GM19023 (cell line): ENCODE results near the gene TMEM108.

Experiments
- ATAC-seq: cut with Tn5 transposase; IDR thresholded peaks from one replicate; pipeline ENCODE4 v1.9.1; 2021; ENCODE audit warnings: mild to moderate bottlenecking, moderate library complexity; ENCODE audit not compliant: unreplicated experiment

Gene TMEM108

DNA sequence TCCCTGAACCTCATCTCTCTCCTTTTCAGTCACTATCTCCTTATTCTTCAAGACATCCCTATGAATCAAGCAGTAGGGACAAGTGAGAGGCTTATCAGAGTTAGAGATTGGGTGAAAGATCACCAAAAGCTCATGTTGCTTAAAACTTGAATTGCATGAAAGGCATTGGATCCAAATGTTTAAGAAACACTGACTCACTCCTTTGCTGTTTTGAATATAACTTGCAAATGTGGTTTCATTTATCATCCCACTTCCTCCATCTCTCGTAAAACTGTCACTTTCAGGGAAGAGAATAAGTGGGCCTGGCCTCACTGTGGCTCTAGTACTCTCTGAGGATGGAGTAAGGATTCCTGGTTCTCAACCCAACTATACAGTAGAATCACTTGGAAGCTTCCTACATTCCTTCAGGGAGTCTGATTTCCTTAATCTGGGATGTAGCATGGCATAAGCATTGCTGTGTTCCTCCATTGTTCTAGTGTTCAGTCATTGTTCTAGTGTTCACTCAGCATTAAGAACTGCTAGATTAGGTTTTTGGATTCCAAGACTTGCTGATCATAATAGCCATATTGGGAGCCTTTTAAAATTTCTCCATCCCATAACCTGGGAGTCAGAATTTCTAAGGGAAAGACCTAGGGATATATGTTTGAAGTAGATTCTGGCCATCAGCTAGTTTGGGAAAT is 171.8 kb downstream of the TMEM108 start:
- no peak for ATAC-seq

DNA sequence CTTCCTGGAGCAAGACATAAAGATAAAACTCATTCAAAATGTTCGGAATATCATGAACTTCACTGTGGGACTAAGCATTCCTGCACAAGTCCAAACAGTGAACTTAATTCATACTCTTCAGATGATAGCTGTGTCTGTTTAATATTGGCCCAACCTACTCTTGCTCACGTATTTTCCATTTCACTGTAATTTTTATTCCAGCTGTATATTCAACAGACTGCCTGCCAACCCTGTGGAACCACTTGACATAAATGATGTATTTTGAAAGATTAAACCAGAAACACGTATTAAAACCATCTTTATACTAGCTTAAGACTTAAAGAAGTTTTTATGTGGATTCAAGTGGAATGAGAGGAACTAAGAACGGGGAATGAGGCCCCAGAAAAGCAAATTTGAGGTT is 172.5 kb downstream of the TMEM108 start:
- ATAC-seq, result no peak

DNA sequence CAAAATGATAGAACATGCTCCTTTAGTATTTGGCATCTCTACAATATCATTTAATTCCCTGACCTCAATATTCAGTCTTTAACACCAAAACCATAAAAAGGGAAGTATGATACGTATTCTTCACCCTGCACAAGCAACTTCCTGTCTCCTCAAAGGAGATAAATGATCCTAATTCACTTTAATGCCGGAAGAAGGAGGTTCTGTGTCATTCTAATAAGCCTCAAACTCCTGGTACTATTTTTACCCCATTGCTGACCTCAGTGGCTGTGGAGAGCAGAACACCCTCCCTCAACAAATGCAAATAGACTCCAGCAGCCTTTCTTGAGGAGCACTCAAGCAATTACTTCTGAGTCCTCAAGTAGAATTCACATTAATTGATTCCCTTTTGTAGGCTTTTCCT is 173.3 kb downstream of the TMEM108 start:
- peak; percentile 92 for ATAC-seq

DNA sequence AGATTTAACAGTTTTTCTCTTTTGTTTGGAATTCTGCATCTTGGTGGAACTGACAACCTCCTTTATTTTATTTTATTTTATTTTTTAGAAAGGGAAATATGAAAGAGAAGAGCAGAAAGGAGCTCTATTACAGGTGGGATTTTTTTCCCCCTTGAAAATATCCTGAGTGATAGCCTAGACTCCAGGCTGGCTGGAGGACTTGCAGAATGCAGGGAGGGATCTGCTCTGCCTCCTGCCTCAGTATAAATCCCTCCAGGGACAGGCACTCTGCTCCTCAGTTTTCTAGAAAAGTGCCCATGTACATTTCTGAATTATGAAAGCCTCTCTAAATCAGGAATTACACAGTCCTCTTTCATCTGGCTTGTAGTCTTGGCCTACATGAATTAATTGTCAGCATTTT is 173.7 kb downstream of the TMEM108 start:
- no peak for ATAC-seq

DNA sequence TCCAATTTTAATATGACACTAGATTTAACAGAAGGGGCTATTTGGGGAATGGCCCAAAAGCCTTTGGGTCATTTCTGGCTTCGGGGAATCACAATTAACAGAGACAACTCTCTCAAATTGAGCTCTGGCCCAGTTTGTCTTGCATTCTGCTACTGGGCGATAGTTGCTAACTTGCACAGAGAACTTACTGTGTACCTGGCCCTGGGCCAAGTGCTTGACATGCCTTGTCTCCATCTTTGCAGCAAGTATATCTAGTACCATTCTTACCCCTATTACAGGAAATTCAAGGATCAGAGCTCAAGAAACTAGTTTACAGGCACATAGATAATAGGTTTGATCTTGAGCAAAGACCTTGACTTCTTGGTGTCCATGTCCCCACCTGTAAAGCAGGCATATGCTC is 175.7 kb downstream of the TMEM108 start:
- no peak for ATAC-seq

DNA sequence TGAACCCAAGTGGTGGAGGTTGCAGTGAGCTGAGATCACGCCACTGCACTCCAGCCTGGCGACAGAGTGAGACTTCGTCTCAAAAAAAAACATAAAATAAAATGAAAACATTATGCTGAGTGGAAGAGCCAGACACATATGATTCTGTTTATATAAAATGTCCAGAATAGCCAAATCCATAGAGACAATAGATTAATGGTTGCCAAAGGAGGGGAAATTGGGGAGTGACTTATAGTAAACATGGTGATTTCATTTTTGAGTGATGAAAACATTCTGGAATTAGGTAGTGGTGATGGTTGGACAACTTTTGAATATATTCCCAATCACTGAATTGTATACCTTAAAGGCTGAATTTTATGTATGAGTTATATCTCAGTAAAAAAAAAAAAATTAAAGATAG is 189.6 kb downstream of the TMEM108 start:
- no peak for ATAC-seq

DNA sequence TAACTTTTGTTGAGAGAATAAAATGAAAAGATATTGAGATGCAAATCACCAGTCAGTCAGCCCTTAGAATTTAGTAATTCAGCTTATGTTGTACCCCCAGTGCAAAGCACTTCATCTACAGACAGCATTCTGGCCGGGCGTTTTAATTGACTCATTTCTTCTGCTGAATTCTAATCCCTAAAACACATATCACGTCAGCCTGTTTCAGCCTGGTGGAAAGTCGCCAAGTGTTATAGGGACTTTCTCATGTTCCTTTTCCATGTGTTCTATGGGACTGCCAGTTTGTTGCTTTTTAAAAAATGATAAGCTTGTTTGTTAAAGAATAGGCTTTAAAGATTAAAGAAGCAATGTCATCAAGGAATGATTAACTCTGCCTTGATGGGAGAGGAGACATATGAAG is 192.0 kb downstream of the TMEM108 start:
- no peak for ATAC-seq

DNA sequence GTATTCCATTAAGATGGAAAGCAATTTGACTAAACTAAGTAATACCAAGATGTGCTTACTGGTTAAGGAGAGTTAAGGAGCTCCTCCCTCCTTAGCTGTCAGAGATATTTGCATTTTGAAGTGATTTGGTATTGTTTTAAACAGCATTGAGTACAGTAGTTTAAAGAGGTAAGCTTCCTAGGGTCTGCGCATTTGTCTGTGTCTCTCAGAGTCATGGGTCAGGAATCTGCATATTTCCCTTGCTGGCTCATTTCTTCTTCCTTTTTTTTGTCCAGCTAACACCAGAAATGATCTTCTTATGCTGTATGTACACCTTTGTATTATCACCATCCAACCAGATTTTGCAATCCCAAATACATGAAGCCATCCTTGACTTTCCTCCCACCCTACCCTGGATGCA is 198.7 kb downstream of the TMEM108 start:
- no peak for ATAC-seq

DNA sequence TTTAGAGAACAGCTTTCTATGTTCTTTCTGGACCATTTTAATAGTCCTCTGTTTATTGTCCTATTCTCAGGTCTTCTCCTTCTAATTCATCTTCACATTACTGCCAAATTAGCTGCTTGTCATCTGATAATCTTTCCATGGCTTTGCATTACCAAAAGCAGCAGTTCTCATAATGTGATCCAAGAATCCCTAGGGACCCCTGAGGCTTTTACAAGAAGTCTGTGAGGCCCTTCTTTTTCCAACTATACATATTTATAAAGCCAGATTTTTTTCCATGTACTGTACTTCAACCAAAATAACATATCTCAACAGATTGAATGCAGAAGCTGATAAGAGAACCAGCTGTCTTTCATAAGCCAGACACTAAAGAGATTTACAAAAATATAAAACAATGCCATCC is 199.2 kb downstream of the TMEM108 start:
- no peak for ATAC-seq

DNA sequence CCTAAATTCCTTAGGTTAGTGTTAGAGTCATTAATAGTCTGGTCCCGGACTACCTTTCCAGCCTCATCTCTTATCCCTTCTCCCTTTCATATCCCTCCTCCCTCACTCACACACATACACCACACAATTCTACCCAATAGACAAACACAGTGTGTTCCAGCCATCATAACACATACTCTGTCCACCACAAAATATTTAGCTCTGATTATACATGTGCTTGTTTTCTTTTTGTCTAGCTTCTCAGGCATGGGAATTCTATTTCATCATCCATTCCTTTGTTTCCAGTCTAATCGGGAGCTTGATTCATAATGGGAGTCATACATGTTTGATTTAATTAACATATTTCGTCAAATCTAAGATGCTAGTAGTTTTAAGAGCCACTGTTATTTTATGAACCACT is 199.8 kb downstream of the TMEM108 start:
- ATAC-seq, result no peak

DNA sequence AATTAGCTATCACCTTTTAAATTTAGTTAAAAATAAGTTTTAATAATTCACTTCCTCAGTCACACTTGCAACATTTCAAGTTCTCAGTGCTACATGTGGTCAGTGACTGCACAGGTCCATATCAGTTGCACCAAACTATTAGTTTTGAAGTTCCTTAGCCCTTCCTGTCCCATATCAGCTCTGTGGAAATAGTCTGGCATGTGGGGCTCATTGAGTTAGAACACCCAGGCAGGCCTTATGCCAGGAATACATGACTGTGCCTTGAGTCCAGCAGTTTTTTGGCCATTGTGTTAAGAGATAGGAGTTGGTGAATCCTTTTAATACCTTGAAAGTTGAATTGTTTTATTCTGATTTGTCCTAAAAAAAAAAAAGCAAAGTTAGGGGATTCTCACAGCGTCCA is 207.9 kb downstream of the TMEM108 start:
- no peak for ATAC-seq

DNA sequence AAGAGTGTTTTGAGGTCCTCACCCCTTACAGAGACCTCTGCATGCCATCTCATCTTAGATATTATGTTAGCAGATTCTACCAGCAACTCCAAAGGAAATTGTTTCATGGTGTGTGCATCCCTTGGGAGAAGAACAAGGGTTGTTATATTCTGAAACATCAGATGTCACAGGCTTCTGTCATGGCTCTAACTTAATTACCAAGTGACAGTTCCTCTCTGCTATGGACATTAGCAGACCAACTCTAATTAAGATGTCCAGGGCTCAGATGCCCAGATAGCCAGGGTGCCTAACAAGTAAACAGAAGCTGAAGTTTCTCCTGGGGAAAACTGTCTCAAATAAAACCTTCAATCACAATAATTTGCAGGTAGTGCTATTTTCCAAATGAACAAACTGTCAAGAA is 208.6 kb downstream of the TMEM108 start:
- ATAC-seq, result no peak

DNA sequence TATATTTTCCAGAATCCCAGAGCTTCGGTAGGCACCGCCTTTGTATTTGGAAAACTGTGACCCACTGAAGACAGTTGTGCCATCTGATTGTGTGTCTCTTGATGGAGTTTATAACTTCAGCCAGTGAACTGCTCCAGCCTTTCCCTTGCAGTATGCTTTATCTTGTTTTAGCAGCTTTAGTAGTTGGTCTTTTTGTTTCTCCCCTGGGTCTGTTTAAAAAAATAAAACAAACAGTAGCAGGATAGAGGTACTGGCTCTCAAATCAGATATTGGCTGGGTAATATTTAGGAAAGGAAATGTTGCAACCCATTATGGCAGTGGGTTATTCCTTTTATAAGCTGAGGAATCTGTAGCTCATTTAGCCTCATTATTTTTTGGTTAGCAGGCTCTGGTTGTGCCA is 210.2 kb downstream of the TMEM108 start:
- ATAC-seq, result no peak

DNA sequence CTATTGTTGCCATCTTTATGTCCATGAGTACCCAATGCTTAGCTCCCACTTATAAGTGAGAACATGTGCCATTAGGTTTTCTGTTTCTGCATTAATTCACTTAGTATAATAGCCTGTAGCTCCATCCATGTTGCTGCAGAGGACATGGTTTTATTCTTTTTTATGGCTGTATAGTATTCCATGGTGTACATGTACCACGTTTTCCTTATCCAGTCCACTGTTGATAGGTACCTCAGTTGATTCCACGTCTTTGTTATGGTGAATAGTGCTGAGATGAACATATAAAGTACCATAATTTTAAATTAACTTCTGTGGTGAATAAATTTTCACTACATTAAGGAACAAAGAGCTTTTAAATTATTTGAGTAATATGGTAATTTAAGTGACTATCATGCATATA is 211.3 kb downstream of the TMEM108 start:
- ATAC-seq, result no peak

DNA sequence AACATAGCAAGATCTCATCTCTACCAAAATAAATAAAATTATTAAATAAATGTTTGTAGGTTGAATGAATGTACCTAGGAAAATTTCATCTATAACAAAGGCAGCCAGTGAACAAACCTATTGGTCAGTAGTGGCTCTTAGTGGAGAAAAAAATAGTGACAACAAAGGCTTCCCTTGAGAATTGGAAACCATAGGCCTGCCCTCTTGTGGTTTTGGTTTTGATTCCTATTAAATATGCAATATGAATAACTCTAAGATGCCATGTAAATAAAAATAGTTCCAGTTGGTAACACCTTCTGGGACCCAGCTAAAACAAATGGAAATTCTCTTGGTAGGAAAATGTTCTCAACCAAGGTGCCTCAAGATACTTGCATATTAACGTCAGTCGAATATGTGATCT is 216.0 kb downstream of the TMEM108 start:
- ATAC-seq, result no peak

DNA sequence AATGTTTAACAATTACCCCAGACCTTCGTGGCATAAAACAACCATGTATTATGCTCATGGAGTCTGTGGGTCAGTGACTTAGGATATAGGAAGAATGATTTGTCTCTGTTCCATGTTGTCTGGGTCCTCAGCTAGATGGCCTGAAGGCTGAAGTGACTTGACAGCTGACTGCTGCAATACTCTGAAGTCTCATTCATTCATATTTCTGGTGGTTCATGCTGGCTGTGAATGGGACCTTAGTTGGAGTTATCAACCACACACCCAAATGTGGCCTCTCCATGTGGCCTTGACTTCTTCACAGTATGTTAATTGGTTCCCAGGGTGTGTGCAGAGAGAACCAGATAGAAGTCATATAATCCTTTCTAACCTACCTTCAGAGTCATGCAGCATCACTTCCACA is 216.5 kb downstream of the TMEM108 start:
- ATAC-seq, result no peak

DNA sequence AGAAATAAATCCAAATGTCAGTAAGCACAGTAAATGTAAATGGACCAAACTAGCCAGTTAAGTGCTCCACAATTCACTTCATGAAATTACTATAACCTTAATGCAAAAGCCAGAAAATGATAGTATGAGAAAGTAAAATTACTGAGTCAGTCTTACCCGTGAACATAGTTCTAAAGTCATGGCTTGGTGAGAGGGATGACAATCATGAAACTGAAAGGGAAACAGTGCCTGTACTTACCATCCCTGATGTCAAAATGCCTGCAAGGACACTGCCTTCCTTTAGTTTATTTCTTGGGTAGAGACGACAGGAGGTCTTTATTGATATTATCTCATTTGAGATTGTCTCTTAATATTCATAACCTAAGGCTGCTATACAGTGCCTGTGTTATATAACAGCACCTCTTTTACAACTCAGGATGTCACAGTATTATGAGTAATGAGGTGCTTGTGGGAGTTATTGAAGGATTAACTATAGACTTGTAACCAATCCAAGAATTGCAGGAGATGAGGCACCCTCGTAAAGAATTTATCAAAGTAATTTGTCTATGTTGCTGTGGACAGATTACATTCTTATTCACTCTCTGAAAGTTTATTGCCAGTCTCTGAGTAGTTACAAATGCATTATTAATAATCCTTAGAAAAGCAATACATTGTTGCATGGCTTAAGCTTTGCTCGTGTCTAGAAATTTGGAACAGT is 218.7 kb downstream of the TMEM108 start:
- peak; percentile 69 for ATAC-seq

DNA sequence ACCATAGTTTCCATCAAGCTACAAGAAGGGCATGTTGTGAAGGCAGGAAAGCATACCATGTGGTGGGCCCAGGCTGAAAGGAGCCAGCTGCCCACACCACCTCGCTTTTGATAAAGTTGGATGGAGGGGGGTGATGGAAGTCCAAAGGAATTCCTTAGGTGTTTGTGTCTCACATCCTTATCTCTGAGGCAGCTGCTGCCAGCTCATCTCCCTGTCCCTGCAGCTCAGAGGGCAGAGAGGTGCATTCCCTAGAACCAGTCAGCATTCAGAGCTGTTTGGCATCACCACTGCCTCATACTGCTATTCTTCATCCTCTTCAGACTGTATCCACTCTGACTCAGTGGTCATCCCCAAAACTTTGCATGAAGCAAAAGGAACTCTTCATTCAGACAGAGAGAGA is 220.2 kb downstream of the TMEM108 start:
- ATAC-seq, result no peak

DNA sequence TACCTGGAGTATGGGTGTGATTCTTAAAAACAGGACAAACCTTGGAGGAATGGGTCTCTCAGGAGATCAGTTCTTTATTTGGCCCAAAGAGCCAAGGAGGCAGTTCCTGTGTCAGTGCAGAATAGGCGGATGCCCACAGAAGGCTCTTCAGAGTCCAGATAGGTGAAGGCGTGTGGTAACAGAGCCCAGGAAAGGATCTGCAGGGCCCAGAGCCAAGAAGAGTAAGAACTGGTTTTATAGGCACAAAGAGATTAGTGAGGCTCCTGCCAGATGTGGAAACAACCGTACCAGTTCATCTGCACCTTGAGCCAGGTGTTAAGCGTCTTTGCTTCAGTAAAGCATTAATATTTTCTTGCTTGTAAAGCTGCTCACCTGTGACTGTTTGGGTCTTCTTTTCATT is 221.6 kb downstream of the TMEM108 start:
- ATAC-seq, result no peak

DNA sequence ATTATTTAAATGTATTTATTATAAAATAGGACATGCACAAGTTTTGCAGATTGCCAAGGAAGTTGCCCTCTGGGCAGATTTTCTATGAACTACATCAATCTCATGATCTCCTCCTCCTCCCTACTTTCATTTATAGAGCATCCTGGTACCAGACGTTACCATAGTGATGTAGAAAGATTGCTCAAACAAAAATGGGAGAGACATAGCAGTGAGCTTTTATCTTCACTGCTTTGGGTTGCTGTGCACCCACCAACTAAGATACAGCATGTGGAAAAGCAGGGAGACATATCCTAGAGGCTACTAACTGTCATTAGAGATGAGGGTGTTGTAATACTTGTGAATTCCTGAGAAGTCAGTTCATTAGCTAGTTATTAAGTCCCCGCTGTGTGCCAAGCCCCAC is 224.1 kb downstream of the TMEM108 start:
- no peak for ATAC-seq

DNA sequence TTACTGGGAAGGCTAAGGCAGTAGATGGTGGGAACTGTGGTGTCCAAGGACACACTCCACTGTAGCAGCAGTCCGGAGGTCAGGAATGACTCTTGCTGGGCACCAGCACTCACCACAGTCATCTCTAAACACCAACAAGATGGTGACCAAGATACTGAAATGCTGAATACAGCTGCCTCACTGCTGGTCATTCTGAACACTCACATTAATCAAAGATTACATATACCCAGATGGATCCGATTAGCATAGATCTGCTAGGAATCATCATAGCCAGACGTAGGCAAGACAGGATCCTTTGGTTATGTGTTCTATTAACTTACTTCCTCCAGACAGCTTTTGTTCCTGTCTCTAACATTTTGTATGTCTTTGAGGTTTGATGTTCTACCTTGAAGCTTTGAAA is 226.7 kb downstream of the TMEM108 start:
- no peak for ATAC-seq

DNA sequence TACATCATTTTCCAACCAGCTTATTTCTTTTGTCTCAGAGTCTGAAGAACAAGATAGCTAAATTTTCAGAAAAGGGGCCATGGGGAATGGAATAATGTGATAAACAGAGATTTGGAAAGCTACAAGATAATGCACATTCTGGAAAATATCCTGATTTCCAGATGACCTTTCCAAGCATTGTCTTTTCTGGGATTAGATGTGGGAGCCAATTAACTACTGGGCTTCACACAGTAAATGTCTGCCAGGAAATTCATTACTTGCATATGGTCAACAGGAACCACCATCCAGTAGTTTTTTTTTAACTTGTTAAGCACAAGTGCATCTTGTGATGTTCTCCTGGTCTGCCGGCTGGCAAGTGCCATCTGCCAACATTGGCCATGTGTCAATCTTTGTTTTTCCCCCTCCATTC is 230.5 kb downstream of the TMEM108 start:
- no peak for ATAC-seq

DNA sequence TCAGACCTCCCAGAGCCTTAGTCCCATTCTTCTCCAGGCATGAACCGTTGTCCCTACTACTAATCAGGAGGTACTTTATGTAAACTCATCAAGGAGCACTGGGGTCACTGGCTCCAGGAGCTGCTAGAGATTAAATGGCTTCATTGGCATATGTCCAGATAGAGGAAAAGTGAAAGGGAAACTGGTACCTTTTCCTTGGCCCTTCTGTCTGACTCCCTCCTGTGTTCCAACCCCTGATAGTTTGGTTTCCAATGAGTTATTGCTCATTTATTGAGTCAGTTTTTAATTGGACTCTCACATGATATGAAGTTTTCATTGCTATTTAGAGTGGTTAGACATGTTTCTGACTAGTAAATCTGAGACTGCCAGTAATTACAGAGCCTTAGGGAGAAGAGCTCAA is 231.2 kb downstream of the TMEM108 start:
- no peak for ATAC-seq
